Activated T-helper 1 cell treated with anti-CD3 and anti-CD28 coated beads, Interleukin-2, amount 50 U/mL, for 16 hours (primary cell): ENCODE results near the gene SNX12.
"Not testable (repeated sequence)": the region's sequence is repeated elsewhere in the genome, so short reads cannot be mapped to it uniquely, and the experiment has no call there.

Experiments used
- DNase-seq, 2 donors: peaks; one replicate each; pipeline ENCODE4 v3.0.0-alpha.2; 2020; ENCODE audit warnings: low read depth in 1 of 2, low spot score in 1 of 2

The SNX12 gene

DNA sequence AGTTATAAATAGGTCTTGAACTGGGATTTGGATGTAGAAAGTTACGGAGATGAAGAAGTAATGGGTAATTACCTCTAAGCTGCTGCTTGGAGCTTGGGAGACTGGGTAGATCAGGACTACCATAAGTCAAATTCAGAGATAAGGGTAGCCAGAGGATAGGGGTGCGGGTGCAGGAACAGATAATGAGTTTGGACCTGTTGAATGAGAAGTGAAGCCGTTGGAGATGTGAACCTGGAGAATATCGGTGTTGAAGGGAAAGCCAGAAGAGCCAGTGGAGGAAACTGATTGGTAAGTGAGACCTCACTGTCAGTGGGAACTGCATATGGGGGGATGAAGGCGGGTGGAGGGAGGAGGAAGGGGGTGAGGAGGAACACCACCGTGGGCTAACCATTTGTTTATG, 26.9 kb upstream of the SNX12 start:
- DNase-seq: no peak

DNA sequence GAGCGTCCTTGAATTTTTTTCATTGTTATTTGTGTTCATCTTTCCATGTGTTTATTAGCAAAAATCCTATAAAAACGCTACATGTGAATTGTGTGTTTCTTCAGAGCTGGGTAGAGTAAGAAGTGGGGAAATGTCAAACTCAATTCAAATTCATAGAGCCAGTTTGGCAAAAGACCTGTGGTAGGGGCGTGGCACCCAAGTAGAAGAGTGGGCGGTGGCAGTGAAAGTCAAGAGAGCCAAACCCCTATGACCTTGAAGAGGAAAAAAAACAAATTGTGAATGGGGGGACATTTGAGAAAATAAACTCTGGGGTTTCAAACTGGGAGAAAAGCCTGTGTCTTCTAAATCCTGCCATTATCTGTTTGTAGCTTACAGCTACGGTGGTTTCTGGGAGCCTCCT, 23.1 kb upstream of the SNX12 start:
- no peak for DNase-seq

DNA sequence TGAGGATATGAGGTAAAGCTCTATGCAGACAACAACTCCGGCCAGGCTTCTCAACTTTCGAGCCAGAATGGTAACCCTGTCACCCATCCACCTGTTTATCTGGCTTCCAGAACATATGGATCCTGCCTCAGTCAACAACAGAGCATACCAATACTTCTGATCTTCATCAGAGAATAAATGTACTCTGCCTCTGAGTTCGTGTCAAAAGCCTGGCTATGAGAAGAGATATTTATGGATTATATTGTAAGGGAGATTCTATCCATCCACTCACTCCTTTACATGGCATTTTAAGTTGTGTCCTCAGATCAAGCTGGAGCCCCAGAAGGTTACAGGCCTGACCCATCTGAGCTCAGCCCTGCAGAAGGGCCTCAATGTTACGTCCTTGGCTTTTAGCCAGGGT, 17.8 kb upstream of the SNX12 start:
- no peak for DNase-seq

DNA sequence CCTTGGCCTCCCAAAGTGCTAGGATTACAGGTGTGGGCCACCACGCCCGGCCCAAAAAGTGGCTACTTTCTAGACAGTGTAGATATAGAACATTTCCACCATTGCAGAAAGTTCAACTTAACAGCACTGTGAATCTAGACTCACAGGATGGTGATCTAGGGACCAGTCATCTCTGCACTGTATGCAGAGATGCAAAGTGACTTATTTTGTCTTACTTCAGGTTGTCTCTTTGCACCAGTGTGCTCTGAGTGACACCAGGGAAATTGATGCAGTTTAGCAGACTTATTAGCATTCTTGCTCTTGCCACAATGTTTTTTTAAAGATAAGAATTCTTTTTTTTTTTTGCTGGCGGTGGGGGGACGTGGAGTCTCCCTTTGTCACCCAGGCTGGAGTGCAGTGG, 14.7 kb upstream of the SNX12 start:
- DNase-seq: no peak

DNA sequence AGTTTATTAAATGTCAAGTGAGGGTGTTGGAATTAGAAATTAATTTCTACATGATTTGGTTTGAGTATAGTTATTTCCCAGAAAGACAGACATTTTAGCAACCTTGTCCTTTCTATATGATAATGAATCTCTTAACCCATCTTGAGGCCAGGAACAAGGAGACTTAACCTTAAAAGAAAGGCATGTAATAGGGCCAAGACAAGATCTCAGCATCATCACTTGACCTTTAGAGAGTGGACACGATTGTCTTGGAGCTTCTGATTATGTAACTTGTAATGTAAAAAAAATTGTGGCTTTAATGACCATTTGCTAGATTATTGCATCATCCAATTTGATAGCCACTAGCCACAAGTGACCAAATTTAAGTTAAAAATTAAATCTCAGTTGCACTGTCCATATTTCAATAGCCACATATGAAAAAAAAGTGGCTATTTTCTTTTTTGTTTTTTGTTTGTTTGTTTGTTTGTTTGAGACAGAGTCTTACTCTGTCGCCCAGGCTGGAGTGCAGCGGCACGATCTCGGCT, 14.1 kb upstream of the SNX12 start:
- no peak for DNase-seq

DNA sequence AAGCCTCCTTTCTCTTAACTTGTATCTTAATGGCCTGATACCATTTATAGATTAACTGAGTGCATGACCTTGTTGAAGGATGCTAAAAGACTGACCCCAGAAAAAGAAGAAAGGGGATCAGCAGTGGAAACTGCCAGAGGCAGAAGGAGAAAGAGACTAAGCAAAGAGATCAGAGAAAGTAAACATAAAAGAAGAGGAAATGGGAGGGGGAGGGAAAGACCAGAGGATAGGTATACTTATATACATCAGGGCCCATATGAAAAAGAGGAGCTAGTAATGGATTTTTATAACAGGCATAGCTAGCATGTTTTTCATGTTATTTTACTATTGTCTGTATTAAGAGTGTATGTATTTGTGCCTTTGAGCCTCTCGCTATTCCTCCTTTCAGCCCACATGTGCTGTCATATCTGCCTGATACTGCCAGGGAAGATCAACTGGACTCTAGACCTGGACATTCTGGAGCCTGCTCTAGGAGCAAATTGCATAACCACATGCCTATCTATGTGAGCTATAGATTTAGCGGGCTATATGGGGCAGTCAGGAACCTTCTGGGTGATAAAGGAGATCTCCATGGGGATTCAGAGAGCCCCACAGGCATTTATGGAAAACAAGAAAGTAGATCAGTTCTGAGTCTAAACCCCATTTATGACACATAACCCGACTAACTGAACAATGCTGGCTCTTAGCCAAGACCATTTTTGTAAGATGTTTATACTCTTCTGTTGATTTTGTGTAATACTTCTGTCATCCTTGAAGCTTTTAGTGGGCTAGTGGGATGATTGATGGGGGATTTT, 13.4 kb upstream of the SNX12 start:
- DNase-seq: no peak

DNA sequence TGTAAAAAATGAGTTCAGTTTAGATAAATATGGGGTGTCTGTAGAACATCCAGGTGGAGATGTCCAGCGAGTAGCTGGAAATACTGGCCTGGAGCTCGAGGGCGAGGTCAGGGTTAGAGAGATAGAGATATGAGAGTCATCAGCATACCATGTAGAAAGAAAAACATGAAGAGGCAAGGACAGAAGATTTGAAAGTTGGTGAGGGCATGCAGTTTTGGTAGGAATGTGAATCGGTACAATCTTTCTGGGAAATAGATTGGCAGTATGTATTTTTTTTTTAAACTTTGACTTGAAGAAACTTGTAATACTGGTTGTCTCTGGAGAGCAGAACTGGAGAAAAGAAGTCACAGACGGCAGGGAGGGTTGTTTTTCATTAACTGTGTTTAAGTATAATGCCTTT, 2.4 kb upstream of the SNX12 start:
- no peak for DNase-seq

DNA sequence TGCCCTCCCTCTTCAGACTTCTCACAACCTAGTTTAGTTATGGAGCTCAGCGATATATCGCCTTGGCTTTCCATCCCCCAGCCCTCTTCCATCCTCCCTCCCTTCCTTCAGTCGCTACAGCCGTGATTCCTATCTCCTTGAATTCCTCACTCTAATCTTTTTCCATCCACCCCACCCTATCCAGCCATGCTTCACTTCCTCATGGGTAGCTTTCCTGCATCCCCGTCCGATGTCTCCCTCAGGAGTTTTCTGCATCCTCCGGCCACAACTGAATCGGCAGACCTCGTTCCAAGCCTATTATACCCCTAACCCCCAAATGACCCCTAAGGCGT, 456 bp downstream of the SNX12 start:
- no peak for DNase-seq

DNA sequence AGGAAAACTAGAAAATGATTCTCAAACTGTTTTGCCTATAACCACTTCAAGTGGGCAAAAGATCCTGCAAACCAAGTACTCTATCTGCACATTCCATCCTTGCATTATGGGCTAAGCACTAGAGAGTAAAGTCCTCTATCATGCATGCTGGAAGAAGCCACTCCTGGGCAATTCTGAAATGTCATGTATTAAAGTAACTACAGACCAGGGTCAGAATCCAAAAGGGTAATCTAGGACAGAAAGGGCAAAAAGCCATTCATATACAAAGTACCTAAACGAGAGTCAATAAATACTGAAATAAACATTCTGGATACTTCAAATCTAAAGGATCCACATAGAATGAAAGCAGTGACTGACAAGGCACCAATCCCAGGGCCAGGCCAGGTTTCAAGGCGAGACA, 1.0 kb downstream of the SNX12 start:
- DNase-seq: no peak

DNA sequence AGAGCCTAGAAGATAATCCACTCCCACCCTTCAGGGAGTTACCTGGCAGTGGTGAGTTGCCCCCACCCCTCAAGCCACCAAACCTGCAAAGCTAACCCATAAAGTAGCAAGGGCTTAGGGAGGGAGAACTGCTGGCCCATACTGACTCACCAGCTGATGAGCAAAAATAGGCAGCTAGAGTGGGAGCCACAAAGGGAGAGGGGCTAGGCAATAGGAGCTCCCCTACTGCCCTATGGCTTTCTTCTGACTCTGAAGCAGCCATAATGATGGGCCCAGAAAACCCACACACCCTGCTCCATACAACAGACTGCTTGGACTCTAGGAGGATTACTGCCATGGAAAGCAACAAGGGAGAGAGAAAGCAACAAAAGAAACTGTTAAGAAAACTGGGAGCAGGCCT, 8.0 kb downstream of the SNX12 start:
- no peak for DNase-seq

DNA sequence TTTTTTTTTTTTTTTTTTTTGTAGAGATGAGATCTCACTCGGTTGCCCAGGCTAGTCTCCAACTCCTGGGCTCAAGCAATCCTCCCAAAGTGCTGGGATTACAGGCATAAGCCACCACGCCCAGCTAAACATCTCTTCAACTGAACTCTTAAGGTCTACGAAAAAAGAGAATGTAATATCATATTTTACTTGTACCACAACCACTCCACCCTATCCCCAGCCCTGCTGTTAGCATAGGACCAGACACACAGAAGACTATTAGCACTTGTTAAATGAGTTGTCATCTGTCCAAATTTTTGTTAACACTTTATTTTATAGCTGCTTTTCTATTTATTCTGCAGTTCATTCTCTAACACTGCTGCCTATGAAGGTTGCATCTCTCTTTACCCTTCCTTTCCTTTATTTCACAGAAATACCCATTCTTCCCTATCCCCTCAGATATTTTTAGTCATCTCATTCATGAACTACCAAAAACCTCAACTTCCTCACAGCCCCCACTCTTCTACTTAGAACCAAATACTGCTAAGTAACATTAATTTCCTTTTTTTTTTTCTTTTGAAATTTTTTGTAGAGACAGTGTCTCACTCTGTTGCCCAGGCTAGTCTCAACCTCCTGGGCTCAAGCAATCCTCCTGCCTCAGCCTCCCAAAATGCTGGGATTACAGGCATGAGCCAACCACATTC, 10.1 kb downstream of the SNX12 start:
- no peak for DNase-seq

DNA sequence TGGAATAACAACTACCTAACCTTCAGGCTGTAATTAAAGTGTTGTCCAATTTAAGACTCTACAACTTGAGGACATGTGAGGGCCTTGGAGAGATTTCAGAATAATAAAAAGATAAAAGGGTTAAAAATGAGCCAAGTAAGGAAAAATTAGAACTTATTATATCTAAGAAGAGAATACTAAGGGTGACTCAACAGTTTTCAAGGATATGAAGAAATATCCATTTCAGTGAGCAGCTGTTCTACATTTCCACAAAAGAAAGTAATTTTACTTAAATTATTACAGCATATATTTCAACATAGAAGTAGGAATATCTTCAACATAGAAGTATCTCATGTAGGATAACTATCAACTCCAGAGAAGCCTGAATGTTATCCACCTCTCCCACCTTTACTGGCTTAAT, 11.3 kb downstream of the SNX12 start:
- no peak for DNase-seq

DNA sequence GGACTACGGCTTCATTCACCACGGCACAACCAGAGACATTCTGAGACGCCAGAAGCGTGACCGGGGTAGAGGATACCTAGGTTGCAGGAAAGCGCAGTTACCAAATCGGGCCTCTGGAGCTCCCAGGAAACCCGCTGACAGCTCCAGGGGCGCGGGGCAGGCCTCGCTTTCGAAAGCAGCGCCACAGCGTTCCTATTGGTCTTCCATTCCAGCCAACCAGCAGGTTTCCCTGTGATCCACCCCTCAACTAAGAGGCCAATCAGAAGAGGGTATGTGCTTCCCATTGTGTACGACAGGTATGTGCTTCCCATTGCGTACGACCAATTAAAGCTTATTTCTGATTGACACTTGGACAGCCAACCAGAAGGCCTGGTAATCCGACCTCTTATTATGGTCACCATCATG, 14.9 kb downstream of the SNX12 start:
- DNase-seq: no peak

DNA sequence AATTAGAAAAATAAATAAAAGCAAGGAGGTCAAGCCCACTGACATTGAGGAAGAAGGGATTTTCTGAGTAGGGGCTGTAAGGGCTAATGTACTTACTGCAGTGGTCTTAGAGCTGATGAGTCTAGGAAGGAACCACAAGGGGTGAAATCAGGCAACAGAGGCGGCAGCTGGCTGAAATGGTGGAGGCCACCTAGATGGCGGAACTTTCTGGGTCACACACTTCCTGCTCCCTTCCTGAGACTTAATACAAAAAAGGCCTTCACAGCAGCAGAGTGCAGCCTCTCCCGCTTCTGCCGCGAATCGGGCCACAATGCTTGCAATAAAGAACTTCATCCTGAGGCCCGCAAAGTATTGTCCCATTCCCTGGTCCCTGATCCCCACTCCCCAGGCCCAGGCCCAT, 15.4 kb downstream of the SNX12 start:
- no peak for DNase-seq

DNA sequence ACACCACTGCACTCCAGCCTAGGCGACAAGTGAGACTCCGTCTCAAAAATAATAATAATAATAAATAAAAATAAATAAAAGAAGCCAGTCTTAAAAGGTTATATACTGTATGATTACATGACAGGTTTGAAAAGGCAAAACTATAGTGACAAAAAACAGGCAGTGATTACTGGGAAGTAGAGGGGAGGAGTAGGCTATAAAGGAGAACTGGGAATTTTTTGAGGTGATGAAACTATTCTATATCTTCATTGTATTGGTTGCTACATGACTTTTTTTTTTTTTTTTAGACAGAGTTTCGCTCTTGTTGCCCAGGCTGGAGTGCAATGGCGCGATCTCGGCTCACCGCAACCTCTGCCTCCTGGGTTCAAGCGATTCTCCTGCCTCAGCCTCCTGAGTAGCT, 20.2 kb downstream of the SNX12 start:
- not testable (repeated sequence) for DNase-seq

DNA sequence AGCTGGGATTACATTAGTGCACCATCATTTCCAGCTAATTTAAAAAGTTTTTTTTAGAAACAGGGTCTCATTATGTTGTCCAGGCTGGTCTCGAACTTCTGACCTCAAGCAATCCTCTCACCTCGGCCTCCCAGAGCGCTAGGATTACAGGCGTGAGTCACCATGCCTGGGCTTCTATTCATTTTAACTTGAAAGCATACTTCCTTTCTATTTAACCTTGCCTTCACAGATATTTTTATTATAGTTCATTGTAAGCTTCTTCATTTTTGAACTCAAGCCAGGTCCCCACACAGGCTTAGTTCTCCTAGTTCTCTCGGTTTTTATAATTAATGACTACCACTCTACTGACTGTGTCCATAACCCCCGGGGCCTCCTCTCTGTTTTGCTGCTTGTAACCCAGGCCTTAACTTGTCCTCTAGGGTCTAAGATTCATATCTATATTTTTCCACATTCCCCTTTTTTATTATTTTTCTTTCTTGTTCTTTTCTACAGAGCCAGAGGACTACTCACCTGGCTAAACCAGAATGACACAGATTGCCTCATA, 50.7 kb downstream of the SNX12 start:
- no peak for DNase-seq
